NCI-H2196 treated with DMSO at 0.1 percent for 48 hours (cell line): ENCODE results near the gene CMPK2.

Experiments used
- DNase-seq: peaks from one replicate; lab custom pipeline; 2025; ENCODE audit not compliant: unreplicated experiment; lab: John Stamatoyannopoulos, UW

CMPK2 gene

DNA sequence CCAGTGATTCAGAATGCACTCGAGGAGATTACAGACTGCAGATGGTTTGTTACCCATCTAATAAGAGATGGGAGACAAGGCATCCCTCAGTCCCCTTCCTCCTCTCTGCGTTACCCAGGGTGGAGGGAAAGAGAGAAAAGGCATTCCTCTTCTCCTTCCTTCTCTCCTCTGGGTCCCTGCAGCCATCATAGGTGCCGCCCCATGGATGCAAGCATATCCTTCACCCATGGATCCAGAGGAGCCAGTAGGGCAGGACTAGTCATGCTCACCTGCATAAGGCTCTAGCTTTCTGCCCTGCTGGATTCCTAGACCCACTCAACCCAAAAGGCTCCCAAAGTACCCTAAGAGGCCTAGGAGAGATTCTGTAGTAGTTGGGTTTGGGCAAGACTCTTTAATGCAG lies 20.4 kb downstream of the CMPK2 start:
- no peak for DNase-seq

DNA sequence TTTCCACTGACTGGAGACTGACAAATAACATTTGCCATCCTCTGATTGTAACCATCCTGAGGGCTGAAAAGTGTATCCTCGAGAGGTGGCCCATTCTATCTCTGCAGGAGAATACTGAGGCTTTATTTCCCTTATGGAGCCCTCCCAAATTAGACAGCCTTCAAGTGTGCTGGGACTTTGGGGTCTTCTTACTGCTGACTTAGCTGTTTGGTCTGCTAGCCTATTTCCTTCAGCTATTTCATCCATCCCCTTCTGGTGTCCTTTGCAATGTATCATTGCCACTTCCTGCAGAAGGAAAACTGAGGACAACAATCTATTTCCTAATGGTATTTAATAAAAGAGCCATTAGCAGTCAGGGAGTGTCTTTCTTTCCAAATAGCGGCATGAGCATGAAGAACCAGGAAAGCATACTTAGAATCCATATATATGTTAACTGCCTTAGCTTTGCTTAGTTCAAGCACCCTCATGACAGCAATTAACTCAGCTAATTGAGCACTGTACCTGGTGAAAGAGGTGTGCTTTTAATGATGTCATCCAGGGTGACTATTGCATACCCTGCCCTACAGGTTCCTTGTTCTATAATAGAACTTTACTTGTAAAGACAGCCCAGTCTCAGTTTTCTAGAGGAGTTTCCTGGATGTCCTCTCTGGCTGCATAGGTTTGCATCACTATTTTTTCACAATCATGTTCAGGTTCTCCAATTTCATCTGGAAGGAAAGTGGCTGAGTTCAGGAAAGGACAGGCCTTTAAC lies 24.0 kb downstream of the CMPK2 start:
- DNase-seq, result no peak

DNA sequence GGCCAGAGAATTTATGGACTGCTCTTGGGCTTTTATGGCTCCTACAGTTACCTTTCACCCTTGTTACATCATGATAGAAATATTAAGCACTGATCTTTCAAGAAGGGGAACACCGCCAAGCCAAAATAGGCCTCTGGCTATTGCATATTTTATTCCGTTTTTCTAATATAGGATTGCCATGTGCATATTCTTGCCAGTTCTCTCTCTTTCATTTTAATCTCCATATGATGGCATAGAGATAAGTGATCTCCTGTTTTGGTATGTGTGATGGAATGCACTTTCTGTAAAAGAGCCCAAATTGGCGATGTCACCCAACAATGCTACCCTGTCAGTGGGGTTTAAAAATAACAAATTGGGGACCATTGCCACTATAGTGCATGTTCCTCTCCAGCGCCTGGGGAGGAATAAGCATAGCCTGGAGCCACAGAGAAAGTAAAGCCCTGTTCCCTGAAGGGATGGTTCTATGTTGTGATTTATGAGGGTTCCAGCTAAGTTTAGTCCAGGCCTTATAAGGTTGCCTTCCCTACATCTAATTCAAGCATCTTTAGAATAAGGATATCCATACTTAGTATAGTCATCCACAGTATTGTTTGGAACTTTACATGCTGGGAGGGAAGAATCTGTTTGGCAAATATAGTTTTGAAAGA lies 26.9 kb downstream of the CMPK2 start:
- no peak for DNase-seq

DNA sequence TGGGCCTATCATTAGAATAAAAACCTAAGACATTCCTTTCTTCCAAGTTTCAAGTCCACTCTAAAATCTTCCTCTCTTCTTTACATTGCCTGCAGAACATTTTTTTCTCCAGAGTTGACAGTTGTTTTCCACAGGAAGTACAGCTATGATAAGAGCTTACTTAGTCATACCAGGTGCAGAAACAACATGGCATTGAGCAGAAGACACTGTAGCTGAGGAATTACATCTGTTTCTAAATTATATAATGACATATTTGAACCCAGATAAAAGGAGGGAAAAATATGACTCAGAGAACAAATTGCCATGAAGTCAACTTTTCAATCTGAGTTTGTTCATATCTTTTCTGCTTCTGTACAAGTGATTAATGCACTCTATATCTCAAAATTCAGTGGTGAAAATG lies 30.2 kb downstream of the CMPK2 start:
- no peak for DNase-seq

DNA sequence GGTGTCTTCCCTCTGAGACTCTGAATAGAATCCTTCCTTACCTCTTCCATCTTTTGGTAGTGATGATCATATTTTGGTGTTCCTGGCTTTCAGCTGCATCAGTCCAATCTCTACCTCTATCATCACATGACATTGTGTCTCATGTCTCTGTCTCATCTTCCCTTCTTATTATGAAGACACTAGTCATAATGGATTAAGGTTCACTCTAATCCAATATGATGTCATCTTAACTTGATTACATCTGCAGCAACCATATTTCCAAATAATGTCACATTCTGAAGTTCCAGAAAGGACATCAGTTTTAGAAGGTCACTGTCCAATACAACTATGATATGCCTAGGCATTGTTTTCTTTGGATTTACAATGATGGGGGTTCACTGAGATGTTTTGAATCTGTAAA lies 31.5 kb downstream of the CMPK2 start:
- DNase-seq, result no peak

DNA sequence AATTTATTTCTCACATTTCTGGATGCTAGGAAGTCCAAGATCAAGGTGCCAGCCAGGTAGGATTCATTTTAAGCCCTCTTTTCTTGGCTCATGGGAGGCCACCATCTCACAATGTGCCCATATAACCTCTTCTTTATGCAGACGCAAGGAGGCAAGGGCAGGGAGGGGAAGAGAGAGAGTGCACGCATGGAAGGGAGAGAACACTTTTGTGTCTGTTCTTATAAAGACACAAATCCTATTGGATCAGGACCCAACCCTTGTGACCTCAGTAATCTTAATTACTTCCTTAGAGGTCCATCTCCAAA lies 32.5 kb downstream of the CMPK2 start:
- no peak for DNase-seq

DNA sequence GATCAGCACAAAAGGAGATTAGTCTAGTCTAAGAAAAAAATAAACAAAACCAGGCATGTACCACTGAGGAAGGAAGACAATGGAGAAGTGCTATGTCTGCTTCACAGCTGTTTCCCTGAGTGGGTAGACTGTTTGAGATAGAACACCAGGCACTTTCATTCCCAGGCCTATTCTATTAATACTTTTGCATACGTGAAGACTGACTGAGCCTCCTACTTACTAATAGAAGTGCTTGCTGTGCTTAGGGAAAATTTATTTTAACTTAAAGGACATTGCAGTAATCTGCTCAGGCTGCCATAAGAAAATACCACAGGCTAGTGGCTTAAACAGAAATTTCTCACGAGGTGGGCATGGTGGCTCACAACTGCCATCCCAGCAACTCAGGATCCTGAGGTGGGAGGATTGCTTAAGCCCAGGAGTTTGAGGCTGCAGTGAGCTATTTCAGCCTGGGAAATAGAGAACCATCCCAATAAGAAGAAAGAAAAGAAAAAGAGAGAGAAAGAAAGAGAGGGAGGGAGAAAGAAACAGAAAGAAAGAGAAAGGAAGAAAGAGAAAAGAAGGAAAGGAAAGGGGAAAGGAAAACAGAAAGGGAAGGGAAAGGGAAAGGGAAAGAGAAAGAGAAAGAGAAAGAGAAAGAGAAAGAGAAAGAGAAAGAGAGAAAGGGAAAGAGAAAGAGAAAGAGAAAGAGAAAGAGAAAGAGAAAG lies 33.0 kb downstream of the CMPK2 start:
- DNase-seq, result no peak

DNA sequence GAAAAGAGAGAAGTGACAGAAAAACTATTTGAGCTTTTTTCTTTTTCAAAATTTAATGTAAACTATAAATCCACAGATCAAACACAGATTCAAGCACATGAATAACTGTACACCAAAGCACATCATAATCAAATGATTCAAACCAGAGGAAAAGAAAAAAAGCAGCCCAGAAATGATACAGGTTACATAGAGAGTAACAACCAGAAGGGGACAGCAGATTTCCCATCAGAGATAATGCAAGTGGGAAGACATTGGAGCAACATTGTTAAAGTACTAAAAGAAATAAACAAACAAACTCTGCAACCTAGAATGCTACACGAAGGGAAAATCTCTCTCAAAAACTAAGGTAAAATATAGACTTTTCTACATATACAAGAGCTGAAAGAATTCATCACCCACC lies 34.5 kb downstream of the CMPK2 start:
- DNase-seq, result no peak

DNA sequence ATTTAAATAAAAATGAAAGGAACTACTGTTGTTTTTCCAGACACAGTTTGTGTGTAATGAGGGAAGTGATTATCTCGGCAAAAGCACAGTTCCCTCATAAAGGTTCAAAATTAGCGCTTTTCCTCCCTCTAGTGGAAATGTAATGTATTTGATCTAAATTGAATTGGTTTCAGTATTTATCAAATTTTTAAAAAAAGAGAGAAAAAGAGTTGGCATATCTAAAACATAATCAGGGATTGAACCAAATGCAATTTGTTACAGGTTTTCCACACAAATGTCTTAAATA lies 37.5 kb downstream of the CMPK2 start:
- DNase-seq, result no peak

DNA sequence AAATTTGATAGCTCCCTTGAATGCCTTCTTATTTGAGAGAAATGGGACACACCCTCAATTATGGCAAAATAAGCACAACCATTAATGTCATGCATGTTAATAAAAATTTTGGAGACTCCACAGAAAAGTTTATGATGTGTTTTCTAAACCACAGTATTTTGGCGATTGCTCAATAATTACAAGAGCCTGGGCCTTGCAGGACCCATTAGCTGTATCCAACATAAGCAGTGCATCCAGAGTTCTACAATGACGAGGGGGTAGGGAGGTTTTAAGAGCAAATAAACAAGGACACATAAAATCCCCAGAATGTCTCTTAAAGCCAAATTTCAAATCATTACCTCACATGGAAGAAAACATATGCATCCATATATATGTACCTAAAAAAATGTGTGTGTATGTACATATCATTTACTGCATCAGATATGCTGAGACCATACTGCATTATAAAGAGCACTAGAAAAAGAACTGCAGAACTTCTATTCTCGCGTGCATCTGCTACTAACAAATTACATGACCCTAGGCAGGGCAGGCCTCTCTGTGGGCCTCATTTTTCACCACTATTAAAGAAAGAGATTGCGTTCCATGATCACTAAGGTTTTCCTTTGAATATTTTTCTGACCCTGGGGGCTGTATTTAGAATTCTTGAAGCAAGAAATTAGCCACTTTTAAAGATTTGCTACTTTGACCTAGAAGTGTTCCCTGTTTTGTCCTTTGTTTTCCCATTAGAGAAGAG lies 38.0 kb downstream of the CMPK2 start:
- no peak for DNase-seq

DNA sequence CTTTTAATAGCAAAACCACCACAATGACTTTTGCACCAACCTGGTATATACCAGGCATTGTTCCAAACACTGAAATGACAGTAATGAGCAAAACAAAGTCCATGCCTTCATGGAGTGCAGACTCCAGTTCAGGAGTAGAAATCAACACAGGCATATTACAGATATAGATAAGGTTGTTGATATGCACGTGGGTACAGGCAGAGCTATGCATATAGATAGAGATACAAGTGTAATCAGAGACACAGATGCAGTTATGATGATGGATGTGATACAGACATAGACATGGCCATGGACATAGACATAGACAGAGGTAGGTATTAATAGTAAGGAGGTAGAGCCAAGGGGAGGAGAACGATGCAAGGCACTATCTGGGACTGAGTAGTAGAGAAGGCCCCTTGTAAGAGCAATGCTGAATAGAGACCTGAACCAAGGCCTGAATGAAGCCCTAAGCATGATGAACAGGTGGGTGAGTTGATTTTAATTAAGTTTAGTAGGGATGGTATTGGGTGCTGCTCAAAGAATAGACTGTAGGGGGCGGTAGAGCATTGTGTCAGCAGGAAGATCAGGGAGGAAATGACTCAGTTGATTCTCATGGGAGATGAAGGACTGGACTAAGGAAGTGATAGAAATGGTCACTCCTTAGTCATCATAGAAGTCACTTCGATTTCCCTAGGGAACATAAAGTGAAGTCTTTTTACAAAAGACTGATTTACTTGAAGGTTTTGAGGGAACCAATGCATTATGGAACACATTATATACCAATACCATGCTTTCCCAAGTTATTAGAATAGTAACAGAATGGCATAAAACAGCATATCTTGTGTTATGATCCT lies 39.4 kb downstream of the CMPK2 start:
- DNase-seq, result no peak

DNA sequence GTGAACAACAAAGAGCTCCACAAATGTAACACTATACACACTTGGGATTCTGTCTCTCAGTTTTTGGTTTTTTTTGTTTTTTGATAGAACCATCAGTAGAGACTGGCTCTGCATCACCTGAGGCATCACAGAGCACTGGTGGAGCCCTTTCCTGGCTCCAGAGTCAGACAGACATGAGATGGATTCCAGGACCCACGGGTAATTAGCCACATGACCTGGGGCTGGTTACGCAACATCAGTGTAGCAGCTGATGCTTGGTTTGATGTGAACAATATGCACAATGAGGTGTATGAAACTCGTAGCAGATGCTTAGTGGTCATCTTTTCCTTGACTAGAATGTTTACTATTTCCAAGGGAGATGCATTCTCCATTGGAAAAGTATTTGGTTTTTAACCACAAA lies 40.7 kb downstream of the CMPK2 start:
- no peak for DNase-seq

DNA sequence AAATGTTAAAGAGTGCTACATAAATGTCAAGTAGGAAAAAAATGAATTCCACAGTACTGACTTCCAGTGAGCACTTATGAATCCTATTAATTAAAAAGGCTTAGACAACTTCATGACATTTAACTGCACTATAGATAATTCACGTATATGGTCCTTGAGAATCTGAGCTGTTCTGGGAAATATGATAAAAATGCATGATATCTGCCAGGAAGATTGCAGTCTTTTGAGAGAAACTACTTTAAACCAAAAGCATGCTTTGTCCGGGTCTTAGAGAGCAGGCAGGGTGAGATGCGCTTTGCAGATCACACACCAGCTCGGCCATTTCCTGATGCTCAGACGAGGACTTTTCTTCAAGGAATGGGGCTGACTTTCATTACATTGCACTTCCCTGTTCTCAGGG lies 42.6 kb downstream of the CMPK2 start:
- DNase-seq, result no peak

DNA sequence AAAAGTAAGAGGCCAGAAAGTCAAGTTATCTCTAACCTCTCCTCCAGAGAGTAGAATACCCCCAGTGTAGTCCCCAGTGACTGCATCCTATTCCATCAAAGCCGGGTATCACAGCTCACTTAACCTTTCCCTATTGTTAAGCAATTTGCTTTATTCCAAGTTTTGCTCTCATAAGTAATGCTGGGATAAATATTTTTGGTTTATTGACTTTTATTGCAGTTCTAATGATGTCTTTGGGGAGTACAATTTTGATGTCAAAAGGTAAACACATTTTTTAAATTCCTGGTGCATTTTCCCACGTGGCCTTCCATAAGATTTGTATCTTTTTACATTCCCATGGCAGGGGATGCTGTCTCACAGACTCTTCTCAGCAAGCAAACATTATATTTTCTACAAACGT lies 43.3 kb downstream of the CMPK2 start:
- no peak for DNase-seq

DNA sequence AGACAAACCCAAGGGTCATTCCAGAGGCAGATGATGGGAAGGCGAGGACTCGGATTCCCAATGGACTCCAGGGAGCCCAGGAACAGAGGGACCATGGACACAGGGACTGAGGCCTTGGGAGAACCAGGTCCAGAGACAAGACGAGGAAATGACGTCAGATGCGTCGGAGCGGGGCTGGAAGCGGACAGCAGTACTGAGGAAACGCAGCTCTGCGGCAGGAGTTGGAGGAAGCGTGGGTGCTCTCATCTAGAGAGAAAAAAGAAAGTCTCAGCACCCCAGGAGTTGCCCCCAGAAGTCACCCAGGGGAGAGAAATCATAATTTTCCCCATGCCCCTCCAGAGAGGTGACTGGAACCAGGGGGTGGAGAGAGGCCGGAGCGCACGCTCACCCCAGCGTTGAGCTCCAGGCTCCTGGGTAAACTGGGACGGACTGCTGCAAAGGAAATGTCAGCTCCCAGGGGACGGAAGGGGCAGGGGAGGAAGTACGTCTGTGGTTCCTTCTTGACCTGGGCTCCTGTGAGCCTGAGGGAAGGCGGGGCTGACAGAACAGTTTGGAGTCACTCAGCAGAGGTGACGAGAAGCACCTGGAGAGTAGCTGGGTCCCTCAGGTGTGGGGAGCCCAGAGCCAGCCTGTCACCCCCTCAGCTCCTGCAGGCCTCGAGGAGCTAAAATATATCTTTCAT lies 44.7 kb downstream of the CMPK2 start:
- no peak for DNase-seq

DNA sequence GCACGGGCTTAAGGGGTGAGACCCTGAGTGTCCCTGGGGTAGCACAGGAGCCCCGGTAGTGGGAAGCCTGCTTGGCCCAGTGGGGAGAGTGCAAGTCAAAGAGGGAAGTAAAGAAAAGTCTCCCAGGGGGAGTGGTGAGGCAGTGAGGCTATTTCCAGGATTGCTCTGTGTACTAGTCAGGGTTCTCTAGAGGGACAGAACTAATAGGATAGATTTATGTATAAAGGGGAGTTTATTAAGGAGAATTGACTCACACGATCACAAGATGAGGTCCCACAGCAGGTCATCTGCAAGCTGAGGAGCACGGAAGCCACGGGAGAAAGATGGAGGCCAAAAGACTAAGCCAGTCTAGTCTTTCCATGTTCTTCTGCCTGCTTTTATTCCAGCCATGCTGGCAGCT lies 45.5 kb downstream of the CMPK2 start:
- no peak for DNase-seq

DNA sequence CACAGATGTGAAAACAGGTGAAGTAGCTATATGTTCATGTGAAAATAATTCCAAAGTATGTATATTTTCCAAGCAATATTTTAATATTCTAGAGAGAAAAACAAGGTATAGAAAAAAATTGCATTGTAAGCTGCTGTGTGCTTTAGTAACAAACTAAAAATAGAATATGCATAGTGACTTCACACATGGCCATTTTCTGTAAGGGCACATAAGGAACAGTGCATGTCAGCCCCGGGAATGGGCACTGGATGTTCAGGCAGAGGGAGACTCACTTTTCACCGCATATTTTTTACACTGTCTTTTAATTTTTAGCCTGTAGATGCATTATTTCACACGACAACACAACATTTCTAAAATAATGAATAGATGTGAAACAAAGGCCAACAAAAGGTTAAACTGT lies 46.0 kb downstream of the CMPK2 start:
- no peak for DNase-seq

DNA sequence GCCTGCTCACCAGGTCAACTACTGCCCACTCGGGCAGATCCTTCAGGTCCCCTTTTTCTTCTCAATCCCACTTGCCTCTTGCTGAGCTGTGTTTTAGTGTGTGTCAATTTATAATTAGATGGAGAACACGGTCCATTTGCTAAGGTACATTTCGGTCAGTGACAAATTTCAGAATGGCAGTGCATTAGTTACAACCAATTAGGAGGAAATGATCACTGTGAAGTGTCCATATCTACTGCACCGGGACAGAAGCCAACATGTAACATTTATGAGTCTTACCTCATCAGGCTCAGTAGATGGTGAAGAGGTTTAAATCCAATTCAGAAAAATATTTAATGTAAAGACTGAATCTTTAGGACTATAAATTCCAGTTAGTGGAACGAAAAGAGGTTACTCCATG lies 47.7 kb downstream of the CMPK2 start:
- no peak for DNase-seq

DNA sequence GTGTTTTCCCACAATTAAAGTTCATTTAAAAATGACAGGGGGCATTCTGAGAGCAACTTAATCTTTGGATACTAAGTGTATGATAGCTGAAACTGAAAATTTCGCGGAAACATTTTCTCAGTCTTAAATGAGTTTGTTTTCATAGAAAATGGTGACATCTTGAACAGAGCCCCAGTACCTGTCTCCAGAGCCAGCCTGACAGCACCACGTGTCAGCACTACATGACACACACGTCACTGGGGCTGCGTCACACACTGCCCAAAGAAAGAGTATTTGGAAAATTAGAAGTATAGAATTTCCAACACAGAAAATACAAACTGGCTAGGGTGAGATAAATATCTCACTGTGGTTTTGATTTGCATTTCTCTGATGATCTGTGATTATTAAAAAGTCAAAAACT lies 50.8 kb downstream of the CMPK2 start:
- no peak for DNase-seq

DNA sequence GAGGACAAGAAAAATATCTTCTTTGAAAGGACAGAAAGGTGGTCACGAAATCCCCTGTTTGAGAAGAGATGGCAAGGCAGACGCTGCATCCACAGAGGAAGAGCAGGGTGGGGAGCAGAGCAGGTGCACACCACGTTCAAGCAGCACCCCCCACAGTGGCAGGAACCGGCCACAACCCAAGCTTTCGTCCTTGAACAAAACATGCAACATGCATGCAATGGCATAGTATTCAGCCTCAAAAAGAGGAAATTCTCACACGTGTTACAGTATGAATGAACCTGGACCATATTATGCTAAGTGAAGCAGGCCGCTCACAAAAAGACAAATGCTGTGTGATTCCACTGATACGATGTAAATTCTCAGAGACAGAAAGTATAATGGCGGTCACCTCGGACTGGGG lies 51.4 kb downstream of the CMPK2 start:
- DNase-seq, result no peak

DNA sequence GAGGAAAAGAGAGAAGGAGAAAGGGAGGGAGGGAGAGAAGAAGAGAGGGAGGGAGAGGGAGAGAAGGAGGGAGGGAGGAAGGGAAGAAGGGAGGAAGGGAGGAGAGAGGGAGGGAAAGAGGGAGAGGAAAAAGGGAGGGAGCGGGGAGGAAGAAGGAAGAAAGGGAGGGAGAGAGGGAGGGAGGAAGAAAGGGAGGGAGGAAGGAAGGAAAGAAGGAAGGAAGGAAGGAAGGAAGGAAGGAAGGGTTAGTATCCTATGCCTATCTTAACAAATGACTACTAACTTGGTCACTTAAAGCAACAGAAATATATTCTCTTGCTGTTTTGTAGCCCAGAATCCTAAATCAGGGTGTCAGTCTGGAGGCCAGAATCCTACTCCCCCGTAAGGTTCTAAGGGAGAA lies 52.1 kb downstream of the CMPK2 start:
- DNase-seq, result no peak
